ENCODE data around the gene NEURL1B.

The NEURL1B gene

GRCh38 chr5:172659909-172660628, 19.0 kb downstream of the NEURL1B start:
- peak; percentile 55 for DNase-seq

- no peak for DNase-seq
These were observed 19.9 kb downstream of the NEURL1B start for GRCh38 chr5:172660974-172661373.

DNA sequence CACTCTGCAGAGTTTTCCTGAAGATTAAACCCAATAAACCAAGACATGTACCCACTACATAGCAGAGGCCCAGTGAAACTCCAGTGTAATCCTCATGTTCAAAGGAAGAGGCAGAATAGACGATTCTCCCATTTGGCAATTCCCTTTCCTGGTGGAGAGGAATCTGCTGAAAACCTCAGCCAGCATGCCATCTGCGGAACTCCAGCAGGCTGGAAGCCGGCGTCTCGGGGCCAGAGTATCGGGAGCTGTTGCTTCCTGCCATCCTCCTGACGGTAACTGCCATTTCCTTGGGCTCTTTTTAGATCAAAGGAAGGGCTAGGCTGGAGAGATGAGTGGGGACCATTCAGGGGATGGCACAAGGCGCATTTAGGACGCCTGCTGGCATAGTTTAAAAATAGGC, 20.5 kb downstream of the NEURL1B start:
- no peak for DNase-seq

DNA sequence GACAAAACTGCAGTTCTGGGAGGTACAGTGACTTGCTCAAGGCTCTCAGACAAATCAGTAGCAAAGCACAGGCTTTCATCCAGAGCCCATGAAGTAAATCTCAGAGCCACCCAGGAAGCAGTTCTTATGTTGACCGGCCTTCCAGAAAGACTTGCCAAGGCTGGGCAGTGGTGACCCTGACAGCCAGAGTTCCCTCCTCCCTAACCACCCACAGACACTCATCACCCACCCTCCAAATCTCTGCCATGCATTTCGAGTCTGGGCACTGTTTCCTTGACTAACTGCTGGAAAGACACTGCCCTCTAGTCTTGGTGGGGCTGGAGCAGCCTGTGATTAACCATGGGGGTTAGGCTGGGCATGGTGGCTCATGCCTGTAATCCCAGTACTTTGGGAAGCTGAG, 21.5 kb downstream of the NEURL1B start:
- DNase-seq, result no peak

DNA sequence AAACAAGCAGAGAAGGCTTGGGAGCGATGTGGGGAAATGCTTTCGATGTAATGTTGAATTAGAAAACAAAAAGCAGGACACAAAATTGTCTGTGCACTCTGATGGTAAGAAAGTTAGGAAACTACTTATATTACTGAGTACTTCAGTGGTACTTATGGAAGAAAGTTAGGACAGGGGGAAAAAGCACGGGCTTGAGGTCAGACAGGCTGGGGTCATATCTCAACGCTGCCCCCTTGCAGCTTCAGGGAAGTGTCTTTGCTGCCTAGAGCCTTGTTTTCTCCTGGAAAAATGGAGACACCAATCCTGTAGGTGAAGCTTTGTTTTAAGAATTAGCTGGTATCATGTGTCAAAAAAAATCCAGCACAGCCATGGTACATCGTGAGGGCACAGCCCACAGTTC, 23.0 kb downstream of the NEURL1B start:
- DNase-seq, result no peak

GRCh38 chr5:172664681-172665541, 23.8 kb downstream of the NEURL1B start:
- DNase-seq, result no peak

DNA sequence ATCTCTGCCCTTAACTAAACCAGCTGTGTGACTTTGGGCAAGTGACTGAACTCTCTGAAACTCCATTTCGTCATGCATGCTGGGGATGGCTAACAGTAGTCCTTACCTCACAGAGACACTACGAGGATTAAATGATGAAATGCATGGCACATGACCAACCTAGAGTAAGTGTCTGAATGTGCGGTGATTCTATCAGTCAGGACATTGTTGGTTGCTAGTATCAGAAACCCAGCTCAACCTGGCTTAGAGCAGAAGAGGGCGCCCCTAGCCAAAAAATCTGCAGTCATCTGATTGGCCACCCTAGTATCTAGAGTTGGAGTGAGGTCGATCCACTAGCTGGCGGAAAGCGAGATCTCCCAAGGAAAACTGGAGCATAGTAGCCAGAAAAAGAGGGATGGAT, 25.2 kb downstream of the NEURL1B start:
- peak; percentile 8 for DNase-seq

GRCh38 chr5:172667786-172668593, 26.9 kb downstream of the NEURL1B start:
- DNase-seq, result no peak

- DNase-seq, result no peak
These were observed 27.6 kb downstream of the NEURL1B start for GRCh38 chr5:172668594-172669071.

DNA sequence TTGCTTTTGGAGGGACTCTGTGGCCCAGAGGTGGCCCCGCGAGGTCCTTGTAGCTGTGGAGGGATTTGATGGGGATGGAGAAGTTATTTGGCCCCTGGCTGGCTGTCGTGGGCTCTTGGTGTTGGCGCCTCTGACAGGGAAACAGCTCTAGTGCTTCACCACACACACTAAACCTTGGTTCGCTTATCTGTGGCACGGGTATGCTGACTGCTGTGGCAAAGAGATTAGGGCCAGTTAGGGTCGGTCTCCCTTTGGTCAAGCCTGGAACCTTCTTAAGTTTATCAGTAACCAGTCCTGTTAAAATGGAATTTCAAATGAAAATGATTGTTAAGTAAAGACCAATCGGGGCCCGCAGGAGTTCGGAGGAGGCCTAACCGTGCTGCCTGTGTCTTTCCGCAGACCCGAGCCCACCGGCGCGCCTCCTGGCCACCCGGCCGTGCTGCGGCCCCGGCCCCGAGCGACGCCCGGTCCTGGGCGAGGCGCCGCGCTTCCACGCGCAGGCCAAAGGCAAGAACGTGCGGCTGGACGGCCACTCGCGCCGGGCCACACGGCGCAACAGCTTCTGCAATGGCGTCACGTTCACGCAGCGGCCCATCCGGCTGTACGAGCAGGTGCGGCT, 28.4 kb downstream of the NEURL1B start:
- DNase-seq, result no peak

- no peak for DNase-seq
These were observed 28.9 kb downstream of the NEURL1B start for GRCh38 chr5:172670005-172670402.

DNA sequence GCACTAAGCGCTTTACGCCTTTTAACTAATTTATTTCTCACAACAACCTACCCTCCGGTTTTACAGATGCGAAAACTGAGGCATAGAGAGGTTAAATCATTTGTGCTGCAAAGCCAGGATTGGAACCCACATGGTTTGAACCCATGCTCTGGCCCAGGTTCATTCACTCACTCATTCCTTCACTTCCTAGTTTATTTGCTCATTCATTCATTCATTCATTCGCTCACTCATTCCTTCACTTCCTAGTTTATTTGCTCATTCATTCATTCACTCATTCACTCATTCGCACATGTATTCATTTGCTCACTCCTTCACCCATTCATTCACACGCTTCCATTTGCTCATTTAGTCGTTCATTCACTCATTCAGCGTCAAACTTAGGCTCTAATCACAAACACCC, 29.4 kb downstream of the NEURL1B start:
- DNase-seq, result no peak

DNA sequence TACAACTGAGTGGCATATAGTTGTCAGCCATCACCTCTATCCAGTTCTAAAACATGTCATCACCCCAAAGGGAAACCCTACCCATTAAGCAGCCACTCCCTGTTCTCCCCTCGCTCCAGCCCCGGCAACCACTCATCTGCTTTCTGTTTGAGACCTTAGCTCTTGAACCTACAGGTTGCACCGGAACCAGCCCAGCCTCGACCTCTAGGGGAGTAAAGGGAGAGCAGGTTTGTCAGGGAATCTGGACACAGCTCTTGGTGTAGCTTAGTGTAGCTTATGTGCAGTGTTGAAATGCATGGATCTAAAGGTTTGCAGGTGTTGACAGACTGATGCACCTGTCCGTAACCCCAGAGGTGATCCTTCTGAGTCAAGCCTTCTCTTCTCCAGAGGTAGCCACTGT, 30.0 kb downstream of the NEURL1B start:
- no peak for DNase-seq

DNA sequence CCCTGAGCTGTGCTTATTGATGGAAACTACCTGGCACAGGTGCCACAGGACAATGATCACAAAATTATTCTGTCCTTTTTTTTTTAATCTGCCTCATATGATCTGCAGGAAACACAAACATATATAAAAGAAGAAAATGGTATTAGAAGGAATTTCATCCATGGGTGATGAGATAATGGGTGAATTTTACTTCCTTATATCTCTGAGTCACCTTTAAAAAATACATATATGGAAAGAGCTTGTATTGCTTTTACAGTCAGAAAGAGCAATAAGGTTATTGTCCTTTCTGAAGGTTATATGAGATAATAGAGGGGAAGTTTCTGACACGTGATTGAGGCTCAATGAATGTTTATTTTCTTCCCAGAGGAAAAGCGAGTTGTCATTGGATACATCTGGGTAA, 31.6 kb downstream of the NEURL1B start:
- DNase-seq, result no peak

GRCh38 chr5:172674155-172674554, 33.1 kb downstream of the NEURL1B start:
- no peak for DNase-seq

- no peak for DNase-seq
These were observed 35.9 kb downstream of the NEURL1B start for GRCh38 chr5:172676914-172677475.

GRCh38 chr5:172678362-172678874, 37.4 kb downstream of the NEURL1B start:
- peak; percentile 87 for DNase-seq

DNA sequence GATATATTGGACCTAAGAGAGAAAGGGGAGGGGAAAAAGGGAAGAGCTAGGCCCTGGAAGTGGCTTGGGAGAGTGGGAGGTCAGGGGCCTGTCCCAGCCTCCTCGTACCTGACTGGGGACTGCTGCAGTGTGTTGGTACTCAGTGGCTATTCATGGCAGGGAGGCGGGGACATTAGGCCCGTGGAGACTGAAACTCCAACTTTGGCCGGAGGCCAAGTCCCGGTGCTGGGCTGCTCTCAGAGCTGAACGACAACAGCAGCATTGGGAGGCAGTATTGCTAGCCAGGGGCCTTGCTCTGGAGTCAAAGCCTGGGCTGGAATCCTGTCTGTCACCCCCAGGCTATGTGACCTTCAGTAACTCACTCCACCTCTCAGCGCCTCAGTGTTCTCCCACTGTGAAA, 37.8 kb downstream of the NEURL1B start:
- no peak for DNase-seq

GRCh38 chr5:172679628-172680212, 38.7 kb downstream of the NEURL1B start:
- DNase-seq, result no peak

DNA sequence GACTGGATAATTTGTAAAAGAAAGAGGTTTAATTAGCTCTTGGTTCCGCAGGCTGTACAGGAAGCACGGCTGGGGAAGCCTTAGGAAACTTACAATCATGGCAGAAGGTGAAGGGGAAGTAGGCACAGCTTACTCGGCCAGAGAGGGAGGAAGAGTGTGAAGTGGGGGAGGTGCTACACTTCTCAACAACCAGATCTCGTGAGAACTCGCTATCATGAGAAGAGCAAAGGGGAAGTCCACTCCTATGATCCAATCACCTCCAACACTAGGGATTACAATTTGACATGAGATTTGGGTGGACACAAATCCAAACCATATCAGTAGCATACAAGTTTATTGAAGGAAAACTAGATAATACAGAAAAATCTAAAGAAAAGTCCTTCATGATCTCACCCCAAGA, 39.9 kb downstream of the NEURL1B start:
- DNase-seq, result peak; percentile 83

DNA sequence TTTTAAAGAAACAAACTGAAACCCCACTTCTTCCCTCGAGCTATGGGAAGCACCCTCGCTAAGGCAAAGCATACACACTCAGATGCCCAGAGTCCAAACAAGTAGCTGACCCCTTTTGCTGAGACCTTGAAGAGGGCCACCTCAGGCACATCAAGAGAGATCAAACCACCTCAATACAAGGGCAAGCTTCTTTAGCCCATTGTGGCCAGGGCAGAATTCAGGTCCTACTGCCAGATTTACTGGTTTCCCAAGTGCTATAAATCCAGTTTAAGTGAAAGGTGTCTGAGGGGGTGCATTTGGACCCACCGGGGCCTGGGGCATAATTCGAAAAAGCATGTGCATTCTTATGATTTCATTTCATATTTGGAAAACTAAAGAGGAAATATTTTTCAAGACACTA, 40.4 kb downstream of the NEURL1B start:
- DNase-seq, result no peak

DNA sequence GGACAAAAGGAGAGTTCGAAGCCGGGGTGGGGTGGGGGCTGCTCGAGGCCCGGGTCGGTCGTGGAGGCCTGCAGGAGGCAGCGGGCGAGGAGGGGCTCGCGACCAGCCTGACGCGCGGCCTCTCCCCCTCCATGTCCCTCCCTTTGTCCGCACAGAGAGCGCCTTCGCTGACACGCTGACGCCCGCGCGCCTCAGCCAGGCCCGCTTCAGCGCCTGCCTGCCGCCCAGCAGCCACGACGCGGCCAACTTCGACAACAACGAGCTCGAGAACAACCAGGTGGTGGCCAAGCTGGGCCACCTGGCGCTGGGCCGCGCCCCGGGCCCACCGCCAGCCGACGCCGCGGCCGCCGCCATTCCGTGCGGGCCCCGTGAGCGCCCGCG, 42.2 kb downstream of the NEURL1B start:
- DNase-seq, result no peak
